Adipose tissue (tissue), 3 donors: ENCODE results near the gene MRPL34. TPM values are rescaled to one million over a fixed set of nuclear protein-coding genes. Genes with fewer than 3 reads are reported as not detected.

Source experiments
- H3K27ac ChIP-seq: one replicate; pipeline ENCODE4 v1.5.1; 2013; ENCODE audit warnings: low read depth, low read length
- WGBS, 3 donors: extraction: QIAGEN DNeasy Blood & Tissue Kit; methylation state at CpG; one replicate each; pipeline ENCODE4 v1.1.7; 2013; 5-methylcytosine and 5-hydroxymethylcytosine counted together
- polyA plus RNA-seq, 3 donors: library from polyadenylated mRNA; stranded (reverse); fragments of 200-250 nt; gene quantifications; one replicate each; pipeline ENCODE4 v1.2.3, GENCODE V29; 2013
- donor health status: healthy with polysubstance abuse.
- donor health status: Bipolar disorder and iron deficiency.
- donor health status: healthy.

Gene MRPL34
- polyA plus RNA-seq, 3 donors = 97.5 to 156 (median 101) TPM

GRCh38 chr19:17334414-17335409 is 29.0 kb downstream of the MRPL34 start, which contains the start of gene ANO8:
Gene ANO8 (minus strand): TSS chr19:17334855. CDS start chr19:17334670, 185 bp downstream.
- WGBS, 3 donors = 2 to 4% (median 3%) methylated on average over 67 to 86 of the region's 86 CpGs

GRCh38 chr19:17335575-17335974 is 29.9 kb downstream of the MRPL34 start:
- no peak overlapping the region for H3K27ac ChIP-seq
- 66 to 69% (median 66%) methylated on average over 10 of the region's 10 CpGs for WGBS, 3 donors

More at GRCh38 chr19:17334414-17335409, 29.0 kb downstream of the MRPL34 start, which contains the start of gene ANO8:
- H3K27ac ChIP-seq = no peak within 1 kb of the TSS

- 0% methylated on average over 41 of the region's 41 CpGs for WGBS, 3 donors
- peak within 1 kb of the TSS; percentile 21 for H3K27ac ChIP-seq
Observed at GRCh38 chr19:17336872-17337674, 31.4 kb downstream of the MRPL34 start, which contains the start of gene GTPBP3. Gene GTPBP3 (plus strand): TSS chr19:17337553. CDS start chr19:17337612, 59 bp downstream.

- WGBS, 3 donors = 6 to 10% (median 7%) methylated on average over 40 to 50 of the region's 50 CpGs
- no peak overlapping the region for H3K27ac ChIP-seq
Observed at GRCh38 chr19:17337675-17338432, 32.2 kb downstream of the MRPL34 start.

- no peak overlapping the region for H3K27ac ChIP-seq
- 90 to 93% (median 92%) methylated on average over 30 of the region's 30 CpGs for WGBS, 3 donors
Observed at GRCh38 chr19:17338433-17339078, 32.9 kb downstream of the MRPL34 start.

GRCh38 chr19:17339088-17339741 is 33.5 kb downstream of the MRPL34 start:
- WGBS, 3 donors = 86 to 93% (median 89%) methylated on average over 32 to 34 of the region's 34 CpGs
- H3K27ac ChIP-seq = no peak overlapping the region

- WGBS, 3 donors = 74 to 93% (median 83%) methylated on average over 18 to 21 of the region's 21 CpGs
- no peak overlapping the region for H3K27ac ChIP-seq
Observed at GRCh38 chr19:17340302-17340870, 34.7 kb downstream of the MRPL34 start.

- WGBS, 3 donors = 69 to 80% (median 71%) methylated on average over 17 of the region's 17 CpGs
- H3K27ac ChIP-seq = no peak overlapping the region
Observed at GRCh38 chr19:17340871-17341357, 35.2 kb downstream of the MRPL34 start.

- WGBS, 3 donors = 92 to 94% (median 93%) methylated on average over 15 of the region's 15 CpGs
- H3K27ac ChIP-seq = no peak overlapping the region
Observed at GRCh38 chr19:17341386-17341785, 35.7 kb downstream of the MRPL34 start.

GRCh38 chr19:17341845-17342244 is 36.2 kb downstream of the MRPL34 start:
- WGBS, 3 donors = 84 to 86% (median 84%) methylated on average over 7 of the region's 7 CpGs
- no peak overlapping the region for H3K27ac ChIP-seq

- 12 to 16% (median 13%) methylated on average over 24 of the region's 24 CpGs for WGBS, 3 donors
Observed at GRCh38 chr19:17346109-17346671, 40.5 kb downstream of the MRPL34 start.

GRCh38 chr19:17347361-17347760 is 41.7 kb downstream of the MRPL34 start:
- 12 to 47% (median 15%) methylated on average over 4 to 6 of the region's 6 CpGs for WGBS, 3 donors
- no peak overlapping the region for H3K27ac ChIP-seq

More at GRCh38 chr19:17346109-17346671, 40.5 kb downstream of the MRPL34 start:
- H3K27ac ChIP-seq = no peak overlapping the region

- H3K27ac ChIP-seq = no peak overlapping the region
- 49 to 61% (median 53%) methylated on average over 2 of the region's 2 CpGs for WGBS, 3 donors
Observed at GRCh38 chr19:17347877-17348276, 42.2 kb downstream of the MRPL34 start.

GRCh38 chr19:17348700-17349099 is 43.0 kb downstream of the MRPL34 start:
- 1 to 5% (median 4%) methylated on average over 12 of the region's 12 CpGs for WGBS, 3 donors
- H3K27ac ChIP-seq = no peak overlapping the region

- H3K27ac ChIP-seq = no peak overlapping the region
Observed at GRCh38 chr19:17351815-17352435, 46.3 kb downstream of the MRPL34 start.

More at GRCh38 chr19:17351815-17352435, 46.3 kb downstream of the MRPL34 start:
- 82 to 89% (median 86%) methylated on average over 42 to 45 of the region's 45 CpGs for WGBS, 3 donors
